Measurements from ENCODE around the gene DYNC1I1.

DNA sequence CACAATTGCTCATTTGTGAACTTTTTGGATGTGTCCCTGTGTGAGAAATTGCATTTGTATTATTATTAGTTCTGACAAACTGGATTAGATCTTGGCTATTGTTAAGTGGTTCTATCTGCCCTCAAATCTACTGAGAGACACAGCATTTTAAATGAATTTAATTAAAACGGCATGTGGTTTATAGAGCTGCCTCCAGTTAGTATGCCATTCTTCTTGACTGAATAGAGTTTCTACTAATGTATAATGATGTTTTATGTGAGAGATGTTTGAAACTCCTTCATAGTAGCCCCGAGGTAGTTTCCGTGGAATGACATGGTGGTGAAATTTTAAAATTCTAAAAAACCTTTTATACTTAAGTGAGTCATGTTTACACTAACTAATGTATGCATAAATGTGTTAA is 110.9 kb downstream of the DYNC1I1 start:
- no peak for TF ChIP-seq EZH2 (IDR thresholded peaks at IDR 0.05; ENCODE audit: low read length, missing control alignments)
- TF ChIP-seq, protein P1, sequence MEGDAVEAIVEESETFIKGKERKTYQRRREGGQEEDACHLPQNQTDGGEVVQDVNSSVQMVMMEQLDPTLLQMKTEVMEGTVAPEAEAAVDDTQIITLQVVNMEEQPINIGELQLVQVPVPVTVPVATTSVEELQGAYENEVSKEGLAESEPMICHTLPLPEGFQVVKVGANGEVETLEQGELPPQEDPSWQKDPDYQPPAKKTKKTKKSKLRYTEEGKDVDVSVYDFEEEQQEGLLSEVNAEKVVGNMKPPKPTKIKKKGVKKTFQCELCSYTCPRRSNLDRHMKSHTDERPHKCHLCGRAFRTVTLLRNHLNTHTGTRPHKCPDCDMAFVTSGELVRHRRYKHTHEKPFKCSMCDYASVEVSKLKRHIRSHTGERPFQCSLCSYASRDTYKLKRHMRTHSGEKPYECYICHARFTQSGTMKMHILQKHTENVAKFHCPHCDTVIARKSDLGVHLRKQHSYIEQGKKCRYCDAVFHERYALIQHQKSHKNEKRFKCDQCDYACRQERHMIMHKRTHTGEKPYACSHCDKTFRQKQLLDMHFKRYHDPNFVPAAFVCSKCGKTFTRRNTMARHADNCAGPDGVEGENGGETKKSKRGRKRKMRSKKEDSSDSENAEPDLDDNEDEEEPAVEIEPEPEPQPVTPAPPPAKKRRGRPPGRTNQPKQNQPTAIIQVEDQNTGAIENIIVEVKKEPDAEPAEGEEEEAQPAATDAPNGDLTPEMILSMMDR (conservative IDR thresholded peaks at IDR 0.05 in 1 of 2, IDR thresholded peaks at IDR 0.05 in 1 of 2; ENCODE audit: low read depth in 1 of 2, low read length in 2 of 2), result no peak

All from fibroblast of lung (primary cell).